ENCODE measurements around the gene MCM9. TPM values are rescaled to one million over a fixed set of nuclear protein-coding genes. Genes with fewer than 3 reads are reported as not detected.

MCM9 gene
- total and polyA plus RNA-seq, 12 donors, result 3.1 to 20.5 (median 14.5) TPM

DNA sequence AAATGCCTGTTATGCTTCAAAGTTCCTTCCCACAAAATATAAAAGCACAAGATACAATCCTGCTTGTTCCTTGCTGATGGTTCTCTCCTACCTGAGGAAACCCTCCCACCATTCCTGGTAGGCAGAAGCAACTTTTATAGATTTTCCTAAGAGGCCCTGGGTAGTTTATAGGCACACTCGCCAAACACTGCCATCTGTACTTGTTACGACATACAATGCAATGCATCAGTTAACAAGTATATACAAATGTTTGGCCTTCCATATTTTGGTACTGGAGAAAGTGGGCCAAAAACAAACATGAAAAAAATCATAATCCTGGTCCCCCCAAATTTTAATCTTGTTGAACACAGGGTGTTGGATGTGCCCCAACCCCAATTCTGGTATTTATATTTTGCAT is 16.6 kb downstream of the MCM9 start:
- no peak overlapping the region for H3K4me3 ChIP-seq
- no peaks in the 10 kb centered on the region for H3K9me3 ChIP-seq (replicated peaks in 1 of 3)
- no peaks in the 10 kb centered on the region for H3K4me1 ChIP-seq (replicated peaks in 1 of 2)
- no peak for DNase-seq
- no peaks in the 10 kb centered on the region for H3K27me3 ChIP-seq
- 89 to 97% (median 95%) methylated on average over 2 of the region's 2 CpGs for WGBS, 4 donors
- TF ChIP-seq POLR2A (IDR thresholded peaks at IDR 0.05), result no peak
- TF ChIP-seq, protein P1, sequence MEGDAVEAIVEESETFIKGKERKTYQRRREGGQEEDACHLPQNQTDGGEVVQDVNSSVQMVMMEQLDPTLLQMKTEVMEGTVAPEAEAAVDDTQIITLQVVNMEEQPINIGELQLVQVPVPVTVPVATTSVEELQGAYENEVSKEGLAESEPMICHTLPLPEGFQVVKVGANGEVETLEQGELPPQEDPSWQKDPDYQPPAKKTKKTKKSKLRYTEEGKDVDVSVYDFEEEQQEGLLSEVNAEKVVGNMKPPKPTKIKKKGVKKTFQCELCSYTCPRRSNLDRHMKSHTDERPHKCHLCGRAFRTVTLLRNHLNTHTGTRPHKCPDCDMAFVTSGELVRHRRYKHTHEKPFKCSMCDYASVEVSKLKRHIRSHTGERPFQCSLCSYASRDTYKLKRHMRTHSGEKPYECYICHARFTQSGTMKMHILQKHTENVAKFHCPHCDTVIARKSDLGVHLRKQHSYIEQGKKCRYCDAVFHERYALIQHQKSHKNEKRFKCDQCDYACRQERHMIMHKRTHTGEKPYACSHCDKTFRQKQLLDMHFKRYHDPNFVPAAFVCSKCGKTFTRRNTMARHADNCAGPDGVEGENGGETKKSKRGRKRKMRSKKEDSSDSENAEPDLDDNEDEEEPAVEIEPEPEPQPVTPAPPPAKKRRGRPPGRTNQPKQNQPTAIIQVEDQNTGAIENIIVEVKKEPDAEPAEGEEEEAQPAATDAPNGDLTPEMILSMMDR (IDR thresholded peaks at IDR 0.05), result no peak
- peaks cover 0 to 22% of the 10 kb centered on the region in 2 donors for H3K36me3 ChIP-seq (replicated peaks in 1 of 2)
- no peak overlapping the region for H3K27ac ChIP-seq
- intact Hi-C loops (cut with DNase I), result no loop called here

DNA sequence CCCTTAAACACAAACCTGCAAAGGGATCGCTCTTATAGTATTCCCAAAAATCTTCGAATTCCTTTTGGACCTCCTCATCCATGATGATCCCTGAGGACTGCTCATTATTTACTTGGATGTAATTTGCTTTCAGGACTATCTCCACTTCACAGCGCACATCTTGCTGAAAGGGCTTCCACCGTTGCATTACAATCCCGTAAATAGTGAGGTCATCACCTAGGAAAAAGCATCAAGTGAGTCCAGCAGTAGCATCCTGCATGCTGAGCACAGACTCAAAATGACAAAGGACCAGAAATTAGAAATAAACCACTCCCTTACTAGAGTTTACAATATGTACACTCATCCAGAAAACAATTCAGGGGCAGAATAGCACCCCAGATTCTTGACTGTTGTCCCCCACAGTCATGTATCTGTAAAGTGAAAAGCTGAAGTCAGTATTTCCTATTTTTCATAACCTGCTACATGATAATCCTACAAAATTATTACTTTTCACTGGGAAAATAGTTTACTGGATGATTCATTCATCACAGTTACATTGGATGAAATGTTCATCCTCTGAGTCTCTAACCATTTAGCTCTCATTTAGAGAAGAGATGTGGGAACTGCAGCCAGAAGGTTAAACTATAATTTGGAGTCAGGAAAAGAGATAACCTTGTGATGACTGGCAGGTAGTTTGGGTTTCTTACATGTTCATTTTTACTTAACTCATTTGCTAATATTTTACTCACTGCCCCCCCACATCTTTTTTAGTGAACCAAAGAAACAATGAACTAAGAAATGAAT is 17.2 kb downstream of the MCM9 start:
- Histone ChIP-seq H3K4me3 (no peak overlapping the region), H3K9me3 (replicated peaks in 1 of 3) (no peaks in the 10 kb centered on the region), H3K27me3 (no peaks in the 10 kb centered on the region), H3K36me3 (replicated peaks in 1 of 2) (peaks cover 0 to 23% of the 10 kb centered on the region in 2 donors), H3K4me1 (replicated peaks in 1 of 2) (no peaks in the 10 kb centered on the region), H3K27ac (no peak overlapping the region)
- TF ChIP-seq, protein P1 (IDR thresholded peaks at IDR 0.05), result no peak
- no peak for TF ChIP-seq POLR2A (IDR thresholded peaks at IDR 0.05)
- intact Hi-C loops (cut with DNase I), result no loop called here
- 84 to 95% (median 93%) methylated on average over 5 of the region's 5 CpGs for WGBS, 4 donors
- no peak for DNase-seq

DNA sequence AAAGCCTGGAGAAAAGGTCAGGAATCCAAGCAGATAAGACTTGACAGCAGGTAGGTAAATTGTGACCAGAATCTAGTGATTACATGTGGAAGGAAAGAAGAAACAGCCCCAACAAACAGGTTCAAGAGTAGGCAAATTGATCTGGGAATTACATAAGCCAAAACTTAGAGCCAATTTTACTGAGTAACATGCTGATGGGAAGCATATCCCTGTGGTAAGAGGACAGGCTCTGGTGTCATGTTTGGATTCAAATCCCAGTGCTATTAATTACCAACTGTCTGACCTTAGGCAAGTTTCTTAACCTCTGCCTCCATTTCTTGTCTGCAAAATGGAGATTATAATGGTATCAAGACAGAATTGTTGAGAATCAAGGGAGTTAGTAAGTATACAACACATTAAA is 20.4 kb downstream of the MCM9 start:
- Histone ChIP-seq H3K27me3 (no peaks in the 10 kb centered on the region), H3K4me1 (replicated peaks in 1 of 2) (no peaks in the 10 kb centered on the region), H3K27ac (no peak overlapping the region), H3K9me3 (replicated peaks in 1 of 3) (no peaks in the 10 kb centered on the region), H3K4me3 (no peak overlapping the region), H3K36me3 (replicated peaks in 1 of 2) (peaks cover 0 to 8% of the 10 kb centered on the region in 2 donors)
- intact Hi-C loops (cut with DNase I), result no loop called here
- TF ChIP-seq, protein P1 (IDR thresholded peaks at IDR 0.05), result no peak
- TF ChIP-seq POLR2A (IDR thresholded peaks at IDR 0.05), result no peak
- no peak for DNase-seq

DNA sequence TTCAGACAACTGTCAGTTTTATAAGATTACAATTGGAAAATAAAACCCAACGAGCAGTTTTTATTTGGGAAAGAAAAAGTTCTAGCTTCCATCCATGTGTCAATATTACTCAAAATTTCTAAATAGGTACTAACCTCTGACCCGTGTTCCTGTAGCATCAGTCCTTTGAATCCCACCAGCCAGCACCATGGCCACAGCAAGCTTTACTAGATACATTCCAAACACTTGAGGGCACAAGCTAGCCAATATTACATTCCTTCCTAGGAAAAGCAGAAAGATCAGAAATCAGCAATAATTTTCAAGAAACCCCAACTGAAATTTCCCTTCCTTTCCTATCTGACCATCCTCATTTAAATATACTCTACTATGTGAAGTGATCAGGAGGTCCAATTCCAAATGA is 21.8 kb downstream of the MCM9 start:
- intact Hi-C loops (cut with DNase I), result no loop called here
- Histone ChIP-seq H3K27me3 (no peaks in the 10 kb centered on the region), H3K36me3 (replicated peaks in 1 of 2) (peaks cover 0 to 20% of the 10 kb centered on the region in 2 donors), H3K9me3 (replicated peaks in 1 of 3) (no peaks in the 10 kb centered on the region), H3K27ac (no peak overlapping the region), H3K4me3 (no peak overlapping the region), H3K4me1 (replicated peaks in 1 of 2) (no peaks in the 10 kb centered on the region)
- DNase-seq, result no peak
- 87 to 93% (median 88%) methylated on average over 2 of the region's 2 CpGs for whole genome bisulfite sequencing, 4 donors
- no peak for TF ChIP-seq POLR2A (IDR thresholded peaks at IDR 0.05)
- TF ChIP-seq, protein P1 (IDR thresholded peaks at IDR 0.05), result no peak

Data from adrenal gland (tissue), 12 donors.